Measurements from ENCODE around the gene NTM.

DNA sequence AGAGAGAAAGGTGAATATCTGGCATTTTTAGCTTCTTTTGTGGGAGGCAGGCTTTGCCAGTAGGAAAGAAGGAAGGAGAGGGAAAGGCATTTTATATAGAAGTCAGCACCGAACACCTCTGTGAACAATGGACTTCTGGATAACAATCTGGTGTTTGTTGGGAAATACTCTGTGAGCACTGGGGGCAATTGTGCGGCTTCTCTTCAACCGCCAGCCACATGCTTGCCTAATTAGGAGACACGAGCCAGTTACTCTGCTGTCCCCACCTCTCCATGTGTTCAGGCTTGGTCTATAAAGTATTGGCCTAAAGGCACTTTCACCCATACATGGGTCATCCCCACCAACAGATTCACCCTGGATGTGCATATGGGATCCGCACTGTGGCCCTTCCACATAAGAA is 523.6 kb downstream of the NTM start:
- TF ChIP-seq, protein P1, sequence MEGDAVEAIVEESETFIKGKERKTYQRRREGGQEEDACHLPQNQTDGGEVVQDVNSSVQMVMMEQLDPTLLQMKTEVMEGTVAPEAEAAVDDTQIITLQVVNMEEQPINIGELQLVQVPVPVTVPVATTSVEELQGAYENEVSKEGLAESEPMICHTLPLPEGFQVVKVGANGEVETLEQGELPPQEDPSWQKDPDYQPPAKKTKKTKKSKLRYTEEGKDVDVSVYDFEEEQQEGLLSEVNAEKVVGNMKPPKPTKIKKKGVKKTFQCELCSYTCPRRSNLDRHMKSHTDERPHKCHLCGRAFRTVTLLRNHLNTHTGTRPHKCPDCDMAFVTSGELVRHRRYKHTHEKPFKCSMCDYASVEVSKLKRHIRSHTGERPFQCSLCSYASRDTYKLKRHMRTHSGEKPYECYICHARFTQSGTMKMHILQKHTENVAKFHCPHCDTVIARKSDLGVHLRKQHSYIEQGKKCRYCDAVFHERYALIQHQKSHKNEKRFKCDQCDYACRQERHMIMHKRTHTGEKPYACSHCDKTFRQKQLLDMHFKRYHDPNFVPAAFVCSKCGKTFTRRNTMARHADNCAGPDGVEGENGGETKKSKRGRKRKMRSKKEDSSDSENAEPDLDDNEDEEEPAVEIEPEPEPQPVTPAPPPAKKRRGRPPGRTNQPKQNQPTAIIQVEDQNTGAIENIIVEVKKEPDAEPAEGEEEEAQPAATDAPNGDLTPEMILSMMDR (conservative IDR thresholded peaks at IDR 0.05 in 1 of 2, IDR thresholded peaks at IDR 0.05 in 1 of 2; ENCODE audit: low read depth in 1 of 2, low read length in 2 of 2), result no peak
- TF ChIP-seq EZH2 (IDR thresholded peaks at IDR 0.05; ENCODE audit: low read length, missing control alignments), result no peak
